Gastroesophageal sphincter (tissue), 4 donors: Measurements from ENCODE around the gene ST6GALNAC3. TPM values are rescaled to one million over a fixed set of nuclear protein-coding genes. Genes with fewer than 3 reads are reported as not detected.

Experiments
- ATAC-seq: fragments of 150-250 bp; one replicate; pipeline ENCODE4 v1.9.1; 2016; ENCODE audit warnings: mild to moderate bottlenecking, moderate library complexity
- H3K27ac ChIP-seq, 4 donors: fragments of 200-600 bp; sonication (generic) in 3 of 4; 1 replicate in 3 of 4; 2 replicates in 1 of 4; pipeline ENCODE4 v1.5.1; 2016 to 2019
- H3K27me3 ChIP-seq: fragments of 200-600 bp; sonication (generic); one replicate; pipeline ENCODE4 v1.5.1; 2019
- H3K36me3 ChIP-seq, 2 donors: fragments of 200-600 bp; sonication (generic); one replicate each; pipeline ENCODE4 v1.5.1; 2019; ENCODE audit warnings: control low read depth in 1 of 2
- H3K4me1 ChIP-seq, 3 donors: fragments of 200-600 bp; sonication (generic); 1 replicate in 2 of 3; 2 replicates in 1 of 3; pipeline ENCODE4 v1.5.1; 2016 to 2019; ENCODE audit warnings: control low read depth in 2 of 3
- H3K4me3 ChIP-seq, 2 donors: fragments of 200-600 bp; sonication (generic); one replicate each; pipeline ENCODE4 v1.5.1; 2019; ENCODE audit warnings: mild to moderate bottlenecking in 1 of 2, moderate library complexity in 1 of 2
- H3K9me3 ChIP-seq, 3 donors: fragments of 200-600 bp; sonication (generic); one replicate each; pipeline ENCODE4 v1.5.1; 2017 to 2019; ENCODE audit warnings: control low read depth in 2 of 3
- EP300 ChIP-seq: sonication (generic); formaldehyde crosslinking; IDR thresholded peaks from one replicate; pipeline ENCODE4 v1.6.1; 2017; ENCODE audit warnings: antibody characterized with exemption, mild to moderate bottlenecking
- POLR2A ChIP-seq, 2 donors: fragments of 450-650 bp; IDR thresholded peaks; one replicate each; pipeline ENCODE4 v1.6.1; 2017; ENCODE audit warnings: antibody characterized with exemption in 2 of 2, mild to moderate bottlenecking in 2 of 2, moderate library complexity in 1 of 2
- POLR2AphosphoS5 ChIP-seq: sonication (generic); formaldehyde crosslinking; IDR thresholded peaks from one replicate; pipeline ENCODE4 v1.6.1; 2017; ENCODE audit warnings: antibody characterized with exemption
- WGBS, 2 donors: methylation state at CpG; one replicate each; pipeline ENCODE4 v1.1.5; 2018; ENCODE audit warnings: low coverage in 1 of 2; 5-methylcytosine and 5-hydroxymethylcytosine counted together
- total RNA-seq, 4 donors: library from RNA; depleted of rRNA; stranded (reverse); fragments of >200 nt; gene quantifications; one replicate each; pipeline ENCODE4 v1.1.0, GENCODE V29; 2016
- TF ChIP-seq, protein P1 (sequence below), 4 experiments: fragments of 200-600 bp in 2 of 4; fragments of 450-650 bp in 2 of 4; sonication (generic) in 1 of 4; IDR thresholded peaks; one replicate each; pipeline ENCODE4 v1.5.1; 2017 to 2019; ENCODE audit warnings: antibody characterized with exemption in 4 of 4, mild to moderate bottlenecking in 2 of 4, moderate library complexity in 2 of 4

The ST6GALNAC3 gene
- total RNA-seq, 4 donors from 2014 or later = 2.8 to 10.6 (median 3.3) TPM

GRCh38 chr1:76158126-76158525 is 83.6 kb downstream of the ST6GALNAC3 start:
- ATAC-seq = no peak
- TF ChIP-seq EP300 (no peak), POLR2AphosphoS5 (no peak), POLR2A (IDR thresholded peaks at IDR 0.05) (no peak)
- TF ChIP-seq, protein P1, sequence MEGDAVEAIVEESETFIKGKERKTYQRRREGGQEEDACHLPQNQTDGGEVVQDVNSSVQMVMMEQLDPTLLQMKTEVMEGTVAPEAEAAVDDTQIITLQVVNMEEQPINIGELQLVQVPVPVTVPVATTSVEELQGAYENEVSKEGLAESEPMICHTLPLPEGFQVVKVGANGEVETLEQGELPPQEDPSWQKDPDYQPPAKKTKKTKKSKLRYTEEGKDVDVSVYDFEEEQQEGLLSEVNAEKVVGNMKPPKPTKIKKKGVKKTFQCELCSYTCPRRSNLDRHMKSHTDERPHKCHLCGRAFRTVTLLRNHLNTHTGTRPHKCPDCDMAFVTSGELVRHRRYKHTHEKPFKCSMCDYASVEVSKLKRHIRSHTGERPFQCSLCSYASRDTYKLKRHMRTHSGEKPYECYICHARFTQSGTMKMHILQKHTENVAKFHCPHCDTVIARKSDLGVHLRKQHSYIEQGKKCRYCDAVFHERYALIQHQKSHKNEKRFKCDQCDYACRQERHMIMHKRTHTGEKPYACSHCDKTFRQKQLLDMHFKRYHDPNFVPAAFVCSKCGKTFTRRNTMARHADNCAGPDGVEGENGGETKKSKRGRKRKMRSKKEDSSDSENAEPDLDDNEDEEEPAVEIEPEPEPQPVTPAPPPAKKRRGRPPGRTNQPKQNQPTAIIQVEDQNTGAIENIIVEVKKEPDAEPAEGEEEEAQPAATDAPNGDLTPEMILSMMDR (IDR thresholded peaks at IDR 0.05) = no peak
- H3K9me3 ChIP-seq = no peaks in the 10 kb centered on the region
- no peak overlapping the region for H3K27ac ChIP-seq
- H3K4me3 ChIP-seq = no peak overlapping the region
- no peaks in the 10 kb centered on the region for H3K27me3 ChIP-seq
- WGBS, 2 donors = 58 to 71% methylated on average over 4 of the region's 4 CpGs
- peaks cover 0 to 20% (median 0%) of the 10 kb centered on the region in 3 donors for H3K4me1 ChIP-seq
- H3K36me3 ChIP-seq = no peaks in the 10 kb centered on the region

DNA sequence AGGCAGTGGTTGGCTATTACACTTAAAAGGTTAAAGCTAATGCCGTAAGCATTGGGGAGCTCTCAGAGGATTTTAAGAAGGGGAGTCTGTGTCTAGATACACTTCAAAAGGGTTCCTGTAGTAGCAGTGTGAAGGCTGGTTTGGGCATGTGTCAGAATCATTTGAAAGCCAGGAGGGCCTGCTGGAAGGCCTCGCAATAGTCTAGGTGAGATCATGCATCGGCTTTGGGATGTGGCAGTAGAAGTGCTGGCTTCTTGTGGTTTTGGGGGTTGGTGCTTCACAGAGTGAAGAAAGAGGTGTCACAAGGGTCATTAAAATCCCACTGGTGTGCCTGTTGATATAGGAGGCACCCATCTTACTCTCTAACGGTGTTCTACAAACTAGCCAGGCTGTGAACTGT is 85.7 kb downstream of the ST6GALNAC3 start:
- Histone ChIP-seq H3K4me3 (no peak overlapping the region), H3K36me3 (no peaks in the 10 kb centered on the region), H3K4me1 (peaks cover 0 to 7% (median 0%) of the 10 kb centered on the region in 3 donors), H3K9me3 (no peaks in the 10 kb centered on the region), H3K27ac (no peak overlapping the region), H3K27me3 (no peaks in the 10 kb centered on the region)
- WGBS, 2 donors = 90 to 94% methylated on average over 4 of the region's 4 CpGs
- TF ChIP-seq POLR2AphosphoS5 = no peak
- TF ChIP-seq EP300 = no peak
- TF ChIP-seq, protein P1 (IDR thresholded peaks at IDR 0.05) = no peak
- no peak for TF ChIP-seq POLR2A (IDR thresholded peaks at IDR 0.05)
- no peak for ATAC-seq

GRCh38 chr1:76161451-76161850 is 86.9 kb downstream of the ST6GALNAC3 start:
- peaks cover 0 to 7% (median 0%) of the 10 kb centered on the region in 3 donors for H3K4me1 ChIP-seq
- TF ChIP-seq, protein P1 (IDR thresholded peaks at IDR 0.05) = no peak
- TF ChIP-seq POLR2AphosphoS5 (no peak), EP300 (no peak), POLR2A (IDR thresholded peaks at IDR 0.05) (no peak)
- no peak overlapping the region for H3K27ac ChIP-seq
- no peaks in the 10 kb centered on the region for H3K9me3 ChIP-seq
- WGBS, 2 donors = 86% methylated on average over 2 of the region's 2 CpGs; no CpG with 5 or more reads in 1 of the 2 donors
- H3K27me3 ChIP-seq = no peaks in the 10 kb centered on the region
- no peak for ATAC-seq
- H3K4me3 ChIP-seq = no peak overlapping the region
- no peaks in the 10 kb centered on the region for H3K36me3 ChIP-seq

DNA sequence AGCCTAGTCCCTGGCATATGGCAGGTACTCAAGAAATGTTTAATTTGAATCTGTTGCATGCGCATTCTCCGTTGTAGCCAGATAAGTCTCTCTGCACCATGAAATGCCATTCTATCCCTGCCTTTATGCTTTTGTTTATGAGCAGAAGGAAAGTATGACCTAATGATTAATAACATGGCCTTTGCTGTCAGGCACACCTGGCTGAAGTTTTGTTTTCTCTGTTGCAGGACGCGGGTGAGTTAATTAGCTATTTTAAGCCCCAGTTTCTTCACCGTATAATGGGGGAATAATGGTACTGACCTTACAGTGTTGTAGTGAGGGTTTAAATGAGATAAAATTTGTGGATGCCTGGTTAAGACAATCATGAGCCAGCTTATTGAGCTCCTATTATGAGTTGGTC is 87.7 kb downstream of the ST6GALNAC3 start:
- TF ChIP-seq EP300 (no peak), POLR2A (IDR thresholded peaks at IDR 0.05) (no peak), POLR2AphosphoS5 (no peak)
- TF ChIP-seq, protein P1 (IDR thresholded peaks at IDR 0.05) = no peak
- no peak overlapping the region for H3K27ac ChIP-seq
- H3K9me3 ChIP-seq = no peaks in the 10 kb centered on the region
- 86 to 92% methylated on average over 3 to 4 of the region's 5 CpGs for WGBS, 2 donors
- ATAC-seq = no peak
- H3K4me1 ChIP-seq = peaks cover 0 to 7% (median 0%) of the 10 kb centered on the region in 3 donors
- no peak overlapping the region for H3K4me3 ChIP-seq
- H3K36me3 ChIP-seq = no peaks in the 10 kb centered on the region
- no peaks in the 10 kb centered on the region for H3K27me3 ChIP-seq

DNA sequence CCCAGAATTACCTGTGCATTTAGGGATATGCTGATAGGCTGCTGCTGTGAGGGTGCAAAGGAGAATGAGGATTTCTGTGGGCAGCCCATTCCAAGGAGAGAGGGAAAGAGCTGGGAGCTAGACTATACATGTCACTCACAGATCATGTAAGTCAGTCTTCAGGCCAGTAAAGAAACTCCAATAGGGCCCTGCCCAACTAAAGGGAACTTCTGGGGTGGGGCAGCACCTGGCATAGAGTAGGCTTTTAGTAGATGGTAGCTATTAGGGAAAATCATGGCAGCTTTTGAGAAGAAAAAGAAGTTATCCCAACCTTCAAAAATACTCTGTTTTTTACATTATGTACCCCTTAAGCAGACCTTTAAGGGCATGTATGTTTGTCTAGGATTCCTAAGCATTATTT is 89.6 kb downstream of the ST6GALNAC3 start:
- Histone ChIP-seq H3K9me3 (peaks cover 0 to 3% (median 0%) of the 10 kb centered on the region in 3 donors), H3K36me3 (no peaks in the 10 kb centered on the region), H3K4me3 (no peak overlapping the region), H3K4me1 (no peaks in the 10 kb centered on the region), H3K27me3 (no peaks in the 10 kb centered on the region), H3K27ac (no peak overlapping the region)
- TF ChIP-seq EP300 (no peak), POLR2A (IDR thresholded peaks at IDR 0.05) (no peak), POLR2AphosphoS5 (no peak)
- TF ChIP-seq, protein P1 (IDR thresholded peaks at IDR 0.05) = no peak
- ATAC-seq = no peak
